ENCODE measurements around the gene UBE2J2.

UBE2J2 gene

GRCh38 chr1:1262071-1262470, 11.6 kb downstream of the UBE2J2 start:
- H3K4me3 ChIP-seq (replicated peaks; ENCODE audit: low read depth, low read length): no peak overlapping the region
- TF ChIP-seq CTCF (IDR thresholded peaks at IDR 0.05; ENCODE audit: low read depth, low read length, missing control alignments): no peak
- DNase-seq (ENCODE audit: extremely low read depth, low read depth): no peak

- DNase-seq (ENCODE audit: extremely low read depth, low read depth): no peak
- TF ChIP-seq CTCF (IDR thresholded peaks at IDR 0.05; ENCODE audit: low read depth, low read length, missing control alignments): no peak
- no peak overlapping the region for H3K4me3 ChIP-seq (replicated peaks; ENCODE audit: low read depth, low read length)
Observed at GRCh38 chr1:1260843-1261560, 12.7 kb downstream of the UBE2J2 start.

DNA sequence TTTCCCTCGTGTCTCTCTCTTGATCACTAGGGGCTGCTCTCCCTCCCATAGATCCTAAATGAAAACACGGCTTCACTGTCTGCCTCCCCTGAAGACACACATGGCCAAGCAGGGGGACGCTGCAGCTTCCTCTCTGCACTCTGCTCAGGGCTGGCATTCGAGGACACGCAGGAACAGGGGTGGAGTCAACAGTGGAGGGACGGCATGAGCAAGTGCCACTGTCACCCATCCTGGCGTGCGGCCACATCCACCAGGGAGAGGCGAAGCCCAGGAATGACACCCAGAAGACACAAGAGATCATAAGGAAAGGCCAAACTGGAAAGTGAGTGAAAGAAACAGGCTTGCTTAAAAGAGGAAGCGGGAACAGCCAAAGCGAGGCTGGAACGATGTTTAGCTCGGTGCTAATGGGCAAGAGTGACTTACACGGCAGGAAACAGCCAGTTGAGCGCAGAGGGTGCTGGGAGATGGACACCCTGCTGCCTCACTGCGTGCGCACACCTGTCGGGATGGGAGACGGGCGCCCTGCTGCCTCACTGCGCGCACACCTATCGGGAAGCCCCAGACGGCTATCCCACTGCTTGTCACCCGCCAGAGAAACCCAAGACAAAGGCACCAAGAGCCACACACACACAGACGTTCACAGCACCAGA, 13.6 kb downstream of the UBE2J2 start:
- no peak overlapping the region for H3K4me3 ChIP-seq (replicated peaks; ENCODE audit: low read depth, low read length)
- no peak for TF ChIP-seq CTCF (IDR thresholded peaks at IDR 0.05; ENCODE audit: low read depth, low read length, missing control alignments)
- DNase-seq (ENCODE audit: extremely low read depth, low read depth): no peak

DNA sequence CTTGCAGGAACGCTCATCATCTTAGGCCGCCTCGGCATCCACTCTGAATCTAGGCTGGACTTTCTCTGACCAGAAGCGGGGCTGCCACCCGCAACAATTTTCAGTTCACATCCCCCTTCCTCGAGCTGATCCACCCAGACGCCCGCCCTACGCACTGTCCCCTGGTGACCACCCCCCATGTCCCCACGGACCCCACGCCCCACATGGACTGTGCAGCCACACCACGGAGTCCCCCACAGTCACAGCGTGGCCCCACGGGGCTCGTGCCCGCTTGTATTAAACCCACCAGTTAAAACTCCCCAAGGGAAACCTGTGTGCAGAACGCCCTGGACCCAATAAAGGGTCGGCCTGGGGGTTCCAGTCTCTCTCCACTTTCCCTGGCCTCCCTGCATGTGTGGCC, 14.1 kb downstream of the UBE2J2 start:
- DNase-seq (ENCODE audit: extremely low read depth, low read depth): no peak
- no peak overlapping the region for H3K4me3 ChIP-seq (replicated peaks; ENCODE audit: low read depth, low read length)
- no peak for TF ChIP-seq CTCF (IDR thresholded peaks at IDR 0.05; ENCODE audit: low read depth, low read length, missing control alignments)

DNA sequence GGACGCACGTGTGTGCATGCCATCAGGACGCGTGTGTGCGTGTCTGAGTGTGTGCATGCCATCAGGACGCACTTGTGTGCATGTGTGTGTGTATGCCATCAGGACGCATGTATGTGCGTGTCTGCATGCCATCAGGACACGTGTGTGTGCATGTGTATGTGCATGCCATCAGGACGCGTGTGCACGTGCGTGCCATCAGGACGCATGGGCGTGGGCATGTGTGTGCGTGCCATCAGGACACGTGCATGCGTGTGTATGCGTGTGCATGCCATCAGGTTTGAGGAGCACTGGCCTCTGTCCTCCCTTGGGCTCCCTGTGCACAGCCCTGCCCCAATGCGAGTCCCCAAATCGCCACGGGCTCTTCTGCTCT, 14.6 kb downstream of the UBE2J2 start:
- no peak for DNase-seq (ENCODE audit: extremely low read depth, low read depth)
- TF ChIP-seq CTCF (IDR thresholded peaks at IDR 0.05; ENCODE audit: low read depth, low read length, missing control alignments): no peak

DNA sequence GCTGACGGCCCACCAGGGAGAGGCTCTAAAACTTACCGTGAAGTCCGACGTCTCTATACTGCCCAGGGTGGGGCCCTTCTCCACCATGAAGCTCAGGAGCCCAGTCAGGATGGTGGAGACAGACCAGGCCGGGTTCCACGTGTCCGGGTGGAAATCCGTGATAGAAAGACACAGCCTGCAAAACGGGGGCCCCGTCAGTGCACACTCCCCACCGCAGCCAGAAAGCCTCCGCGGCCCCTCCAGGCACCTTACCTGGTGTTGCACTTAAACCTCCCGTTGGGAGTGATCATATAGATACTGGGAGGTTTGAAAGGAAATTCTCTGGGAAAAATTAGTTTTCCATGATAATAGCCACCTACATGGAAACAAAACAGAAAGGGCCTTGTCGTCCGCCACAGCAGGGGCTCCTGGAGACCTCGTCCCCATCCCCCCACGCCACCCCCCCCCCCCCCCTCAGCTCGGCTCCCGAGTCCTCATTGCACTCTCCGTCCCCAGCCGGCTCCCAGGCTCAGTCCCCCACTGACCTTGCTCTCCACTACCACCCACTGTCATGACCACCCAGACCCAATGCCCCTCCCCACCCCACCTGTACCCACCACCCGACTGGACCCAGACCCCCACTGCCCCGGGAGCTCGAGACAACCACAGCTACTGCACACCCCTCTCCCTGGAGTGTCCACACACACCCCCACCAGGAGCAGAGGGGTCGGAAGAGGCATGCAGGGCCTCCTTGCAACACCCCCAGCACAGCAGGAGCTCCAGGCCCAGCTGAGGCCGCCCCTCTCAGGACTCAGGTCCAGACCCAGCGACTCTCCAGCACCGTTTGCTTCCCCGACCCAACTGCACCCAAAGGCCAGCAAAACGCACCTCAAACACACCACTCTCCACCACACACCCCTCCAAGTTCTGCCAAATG, 16.4 kb downstream of the UBE2J2 start:
- no peak for DNase-seq (ENCODE audit: extremely low read depth, low read depth)
- TF ChIP-seq CTCF (IDR thresholded peaks at IDR 0.05; ENCODE audit: low read depth, low read length, missing control alignments): no peak

More for the DNA sequence above, 14.6 kb downstream of the UBE2J2 start:
- H3K4me3 ChIP-seq (replicated peaks; ENCODE audit: low read depth, low read length): no peak overlapping the region

More for the DNA sequence above, 16.4 kb downstream of the UBE2J2 start:
- H3K4me3 ChIP-seq (replicated peaks; ENCODE audit: low read depth, low read length): no peak overlapping the region
